NCI-H1105 treated with DMSO at 0.1 percent for 48 hours (cell line): ENCODE results near the gene STK11IP.

Experiments used
- DNase-seq: peaks from one replicate; lab custom pipeline; 2025; lab: John Stamatoyannopoulos, UW

Gene STK11IP, protein sequence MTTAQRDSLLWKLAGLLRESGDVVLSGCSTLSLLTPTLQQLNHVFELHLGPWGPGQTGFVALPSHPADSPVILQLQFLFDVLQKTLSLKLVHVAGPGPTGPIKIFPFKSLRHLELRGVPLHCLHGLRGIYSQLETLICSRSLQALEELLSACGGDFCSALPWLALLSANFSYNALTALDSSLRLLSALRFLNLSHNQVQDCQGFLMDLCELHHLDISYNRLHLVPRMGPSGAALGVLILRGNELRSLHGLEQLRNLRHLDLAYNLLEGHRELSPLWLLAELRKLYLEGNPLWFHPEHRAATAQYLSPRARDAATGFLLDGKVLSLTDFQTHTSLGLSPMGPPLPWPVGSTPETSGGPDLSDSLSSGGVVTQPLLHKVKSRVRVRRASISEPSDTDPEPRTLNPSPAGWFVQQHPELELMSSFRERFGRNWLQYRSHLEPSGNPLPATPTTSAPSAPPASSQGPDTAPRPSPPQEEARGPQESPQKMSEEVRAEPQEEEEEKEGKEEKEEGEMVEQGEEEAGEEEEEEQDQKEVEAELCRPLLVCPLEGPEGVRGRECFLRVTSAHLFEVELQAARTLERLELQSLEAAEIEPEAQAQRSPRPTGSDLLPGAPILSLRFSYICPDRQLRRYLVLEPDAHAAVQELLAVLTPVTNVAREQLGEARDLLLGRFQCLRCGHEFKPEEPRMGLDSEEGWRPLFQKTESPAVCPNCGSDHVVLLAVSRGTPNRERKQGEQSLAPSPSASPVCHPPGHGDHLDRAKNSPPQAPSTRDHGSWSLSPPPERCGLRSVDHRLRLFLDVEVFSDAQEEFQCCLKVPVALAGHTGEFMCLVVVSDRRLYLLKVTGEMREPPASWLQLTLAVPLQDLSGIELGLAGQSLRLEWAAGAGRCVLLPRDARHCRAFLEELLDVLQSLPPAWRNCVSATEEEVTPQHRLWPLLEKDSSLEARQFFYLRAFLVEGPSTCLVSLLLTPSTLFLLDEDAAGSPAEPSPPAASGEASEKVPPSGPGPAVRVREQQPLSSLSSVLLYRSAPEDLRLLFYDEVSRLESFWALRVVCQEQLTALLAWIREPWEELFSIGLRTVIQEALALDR

GRCh38 chr2:219597552-219598307 is at the start of gene STK11IP:
TSS of gene STK11IP (plus strand) at chr2:219597857. CDS start at chr2:219598120, 263 bp downstream.
- DNase-seq: peak; percentile 89

GRCh38 chr2:219548990-219549389 is 48.7 kb upstream of the STK11IP start:
- no peak for DNase-seq

- no peak for DNase-seq
Measured at GRCh38 chr2:219549619-219550018, 48.0 kb upstream of the STK11IP start.

DNA sequence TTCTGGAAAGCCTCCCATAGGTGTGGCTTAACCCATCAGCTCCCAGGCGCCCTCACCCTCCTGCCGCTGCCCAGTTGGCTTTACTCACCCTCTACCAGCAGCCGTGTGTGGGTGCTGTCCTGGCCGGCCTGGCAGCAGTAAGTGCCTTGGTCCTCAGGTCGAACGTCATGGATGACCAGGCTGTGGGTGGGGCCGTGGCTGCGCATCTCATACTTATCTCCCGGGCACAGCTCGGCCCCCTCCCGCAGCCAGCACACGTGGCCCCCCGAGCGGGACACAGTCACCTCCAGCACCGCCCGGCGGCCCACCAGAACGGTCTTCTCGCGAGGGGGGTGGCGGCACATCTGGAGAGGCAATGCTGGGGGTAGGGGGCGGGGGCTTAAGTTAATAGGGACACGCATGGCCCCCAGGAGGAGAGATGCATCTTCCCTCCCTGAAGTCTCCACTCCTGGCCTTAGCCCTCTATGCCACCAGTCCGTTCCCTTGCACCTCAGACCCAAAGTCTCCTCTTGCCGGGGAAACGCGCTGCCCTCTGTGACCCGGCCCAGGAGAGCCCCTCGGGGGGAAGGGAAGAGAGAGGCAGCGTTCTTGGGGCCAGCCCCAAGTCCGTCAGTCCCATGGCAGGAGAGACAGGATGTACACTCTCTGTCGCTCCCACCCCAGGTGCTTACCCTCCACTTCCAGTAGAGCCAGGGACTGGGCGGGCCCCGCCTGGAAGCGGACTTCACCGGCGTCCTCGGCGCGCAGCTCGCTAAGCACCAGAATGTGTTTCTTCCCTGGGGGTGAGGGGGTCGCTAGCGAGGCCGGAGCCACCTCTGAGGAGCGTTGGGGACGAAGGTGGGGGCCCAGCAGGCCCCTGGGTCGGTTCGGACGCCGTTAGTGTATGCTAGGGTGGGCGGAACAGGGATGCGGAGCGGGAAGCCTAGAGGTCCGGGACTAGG is 45.9 kb upstream of the STK11IP start:
- DNase-seq: peak; percentile 68

DNA sequence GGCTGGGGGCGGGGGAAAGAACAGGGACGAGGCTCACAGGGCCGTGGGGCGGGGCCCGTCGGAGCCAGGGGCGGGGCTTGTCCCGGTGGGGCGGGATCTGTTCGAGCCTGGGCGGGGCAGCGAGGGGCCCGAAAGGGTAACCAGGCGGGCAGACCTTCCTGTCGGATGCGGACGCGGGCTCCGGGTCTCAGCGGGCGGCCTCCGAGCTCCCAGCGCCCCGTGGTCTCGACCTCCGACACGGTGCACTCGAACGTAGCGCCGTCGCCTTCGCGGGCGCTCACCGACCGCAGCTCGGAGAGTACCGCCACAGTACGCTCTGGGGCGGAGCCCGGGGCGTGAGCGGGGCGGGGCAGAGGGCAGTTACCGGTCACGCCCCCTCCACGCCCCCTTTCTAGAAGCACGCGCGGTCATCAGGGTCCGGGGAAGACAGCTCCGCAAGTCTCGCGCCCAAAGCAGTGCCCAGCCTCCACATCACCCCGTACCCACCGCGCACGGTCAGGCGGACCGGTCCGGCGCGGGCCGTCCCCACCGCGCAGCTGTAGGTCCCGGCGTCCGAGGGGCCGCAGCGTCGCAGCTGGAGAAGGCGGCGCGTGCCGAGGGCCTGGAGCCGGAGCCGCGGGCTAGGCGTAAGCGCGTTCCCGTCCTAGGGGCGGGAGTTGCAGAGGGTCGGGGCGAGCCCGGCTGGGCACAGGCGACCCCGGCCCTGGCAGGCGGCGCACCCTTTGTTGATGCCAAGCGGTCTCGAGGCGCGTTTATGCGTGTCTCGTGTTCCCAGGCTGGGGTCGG is 45.1 kb upstream of the STK11IP start:
- DNase-seq: peak; percentile 77

DNA sequence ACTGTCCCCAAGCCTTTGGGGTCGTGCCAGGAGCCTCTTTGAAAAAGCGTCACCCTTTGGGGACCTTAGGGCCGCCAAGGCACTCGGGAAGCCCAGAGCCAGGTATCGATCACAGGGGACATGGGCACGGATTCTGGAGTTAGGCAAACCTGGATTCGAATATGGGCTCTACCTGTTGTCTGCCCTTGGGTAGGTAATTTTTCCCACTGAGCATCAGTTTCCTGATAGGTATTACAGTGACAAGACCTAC is 44.6 kb upstream of the STK11IP start:
- DNase-seq: no peak

DNA sequence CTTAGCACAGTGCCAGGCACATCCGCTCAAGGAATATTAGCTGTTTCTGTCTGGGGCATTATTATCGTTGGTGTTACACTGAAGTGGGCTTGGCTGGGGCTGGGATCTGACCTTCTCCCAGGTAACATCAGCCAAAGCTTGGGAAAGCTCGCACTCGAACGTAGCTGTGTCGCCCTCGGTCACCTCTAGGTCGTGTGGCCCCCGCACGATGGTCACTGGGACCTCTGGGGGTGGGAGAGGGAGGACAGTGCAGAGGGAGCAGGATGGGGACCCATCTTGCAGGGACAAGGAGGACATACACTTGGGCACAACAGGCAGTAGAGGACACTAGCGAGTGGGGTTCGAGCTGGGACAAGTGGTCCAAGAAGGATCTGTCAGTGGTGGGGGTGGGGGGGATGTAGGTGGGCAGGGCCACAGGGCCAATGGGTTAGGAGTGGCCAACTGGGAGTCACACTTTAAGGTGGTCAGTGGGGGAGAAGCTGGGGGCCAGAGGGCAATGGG is 44.1 kb upstream of the STK11IP start:
- DNase-seq: no peak

GRCh38 chr2:219554350-219554749 is 43.3 kb upstream of the STK11IP start:
- no peak for DNase-seq

GRCh38 chr2:219555956-219556355 is 41.7 kb upstream of the STK11IP start:
- DNase-seq: no peak

DNA sequence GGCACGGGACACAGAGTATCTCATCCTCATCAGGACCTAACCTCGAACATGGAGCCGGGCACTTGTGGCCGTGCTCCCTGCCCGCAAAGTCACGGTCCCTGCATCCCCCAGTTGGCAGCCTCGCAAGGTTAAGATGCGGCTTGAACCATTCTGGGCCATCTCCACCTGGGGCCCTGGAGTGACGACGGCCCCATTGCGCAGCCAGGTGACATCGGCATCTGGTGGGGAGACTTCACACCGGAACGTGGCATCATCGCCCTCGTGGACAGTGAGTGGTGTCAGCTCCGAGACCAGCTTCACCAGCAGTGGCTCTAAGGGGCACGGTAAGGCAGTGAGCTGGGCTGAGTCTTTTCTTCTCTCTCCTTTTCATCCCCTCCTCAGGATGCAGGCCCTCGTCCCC is 41.2 kb upstream of the STK11IP start:
- no peak for DNase-seq

GRCh38 chr2:219557320-219557719 is 40.3 kb upstream of the STK11IP start:
- no peak for DNase-seq

DNA sequence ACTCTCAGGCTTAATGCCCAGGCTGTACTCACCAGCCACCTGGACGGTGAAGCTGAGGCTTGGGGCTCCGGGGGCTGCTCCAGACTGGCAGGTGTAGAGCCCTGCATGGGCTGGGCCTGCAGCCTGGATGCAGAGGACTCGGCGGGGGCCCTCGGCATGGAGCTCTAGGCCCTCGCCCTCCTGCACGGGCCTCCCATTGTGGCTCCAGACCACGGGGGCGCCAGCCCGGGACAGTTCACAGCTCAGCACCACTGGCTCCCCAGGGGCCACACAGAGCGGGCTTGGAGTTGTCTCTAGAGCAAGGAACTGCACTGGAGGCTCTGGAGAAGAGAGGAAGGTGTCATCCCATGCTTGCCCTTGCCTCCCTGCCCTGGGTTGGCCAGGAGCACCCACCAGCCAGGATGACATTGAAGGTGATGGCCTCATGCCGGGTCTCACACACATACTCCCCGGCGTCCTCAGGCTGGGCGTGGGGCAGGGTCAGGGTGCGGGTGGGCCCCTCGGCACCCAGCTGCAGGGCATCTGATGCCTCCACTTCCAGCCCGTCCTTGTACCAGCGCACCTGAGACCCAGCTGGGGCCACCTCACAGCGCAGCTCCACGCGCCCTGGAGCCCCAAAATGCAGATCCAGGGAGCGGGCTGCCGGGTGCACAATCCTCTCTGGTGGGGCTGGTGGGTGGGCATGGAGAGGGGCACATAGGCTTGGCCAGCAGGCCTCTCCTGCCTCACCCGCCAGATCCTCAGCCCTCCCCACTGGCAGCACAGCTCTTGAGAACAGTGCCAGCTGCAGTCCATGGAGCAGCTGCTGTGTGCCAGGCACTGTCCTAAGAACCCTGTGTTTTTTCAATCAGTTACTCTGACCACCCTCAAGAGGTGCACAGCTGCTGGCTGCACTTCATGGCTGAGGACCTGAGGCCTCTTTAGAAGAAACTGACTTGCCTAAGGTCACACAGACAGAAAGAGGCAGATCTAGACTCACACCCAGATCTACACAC is 39.6 kb upstream of the STK11IP start:
- no peak for DNase-seq

DNA sequence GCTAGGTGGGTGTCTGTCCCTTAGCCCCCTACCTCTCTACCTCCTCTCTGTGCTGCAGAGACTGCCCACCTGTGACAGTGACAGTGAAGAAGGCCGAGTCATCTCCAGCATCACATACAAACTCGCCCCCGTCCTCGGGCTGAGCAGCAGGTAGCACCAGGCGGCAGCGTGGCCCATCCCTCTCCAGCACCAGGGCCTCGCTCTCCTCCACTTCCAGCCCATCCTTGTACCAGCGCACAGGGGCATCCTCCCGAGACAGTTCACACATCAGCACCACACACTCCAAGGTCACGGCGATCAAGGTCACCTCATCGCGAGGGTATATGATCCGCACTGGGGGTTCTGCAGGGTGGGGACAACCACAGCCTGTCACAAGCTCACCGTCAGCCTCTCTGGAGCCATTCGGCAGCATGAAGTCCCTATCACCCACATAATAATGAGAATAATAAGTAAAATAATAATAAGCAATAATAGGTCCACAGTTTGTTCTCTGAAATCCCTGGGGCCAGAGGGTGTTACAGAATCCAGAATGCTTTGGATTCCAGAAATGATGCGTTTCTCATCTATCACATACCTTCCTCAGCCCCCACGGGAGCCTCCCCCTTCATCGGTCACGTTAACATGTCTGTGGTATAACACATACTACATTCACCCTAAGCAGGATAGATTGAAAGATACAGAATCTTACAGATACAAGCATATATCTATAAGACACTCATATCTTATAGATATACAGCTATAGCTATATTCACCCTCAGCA is 38.3 kb upstream of the STK11IP start:
- no peak for DNase-seq

GRCh38 chr2:219560037-219560892 is 37.4 kb upstream of the STK11IP start:
- DNase-seq: no peak

- DNase-seq: no peak
Measured at GRCh38 chr2:219560893-219561178, 36.8 kb upstream of the STK11IP start.

GRCh38 chr2:219561179-219562048 is 36.2 kb upstream of the STK11IP start:
- no peak for DNase-seq
